ENCODE data around the gene MISP3. TPM values are rescaled to one million over a fixed set of nuclear protein-coding genes. Genes with fewer than 3 reads are reported as not detected.

The MISP3 gene
- total RNA-seq, 2 experiments from 2014 or later: 0.39 to 0.49 TPM

DNA sequence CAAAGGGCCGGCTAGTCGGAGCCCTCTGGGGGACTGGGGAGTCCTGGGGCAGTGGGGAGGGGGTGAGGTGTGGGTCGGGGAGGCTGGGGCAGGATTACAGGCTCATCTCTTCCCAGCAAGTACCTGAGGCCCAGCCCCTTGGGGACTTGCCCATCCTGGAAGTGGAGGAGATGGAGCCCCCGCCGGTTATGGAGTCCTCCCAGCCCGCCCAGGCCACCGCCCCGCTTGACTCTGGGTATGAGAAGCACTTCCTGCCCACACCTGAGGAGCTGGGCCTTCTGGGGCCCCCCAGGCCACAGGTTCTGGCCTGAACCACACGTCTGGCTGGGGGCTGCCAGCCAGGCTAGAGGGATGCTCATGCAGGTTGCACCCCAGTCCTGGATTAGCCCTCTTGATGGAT lies 20.6 kb upstream of the MISP3 start:
- Histone ChIP-seq H3K9me3 (ENCODE audit: control insufficient read depth in 1 of 2, insufficient read depth in 1 of 2, low read length in 2 of 2) (peaks cover 0 to 14% of the 10 kb centered on the region in 2 experiments), H3K4me3 (ENCODE audit: low read length) (no peak overlapping the region), H3K27me3 (ENCODE audit: control insufficient read depth in 1 of 2, insufficient read depth in 2 of 2, low read length in 2 of 2) (no peaks in the 10 kb centered on the region), H3K4me1 (ENCODE audit: insufficient read depth, low read length) (peaks cover 8% of the 10 kb centered on the region), H3K27ac (ENCODE audit: low read depth in 1 of 2, low read length in 2 of 2) (no peak overlapping the region), H3K36me3 (ENCODE audit: insufficient read depth, low read length) (peaks cover 49% of the 10 kb centered on the region)
- Mint-ChIP-seq H3K4me3 (no peak overlapping the region), H3K4me1 (ENCODE audit: low read depth) (peaks cover 16% of the 10 kb centered on the region), H3K27me3 (no peaks in the 10 kb centered on the region), H3K9me3 (no peaks in the 10 kb centered on the region), H3K27ac (peak overlapping the region; percentile 27), H3K36me3 (ENCODE audit: low read depth) (peaks cover 63% of the 10 kb centered on the region)
- DNase-seq (no peak), ATAC-seq (ENCODE audit: poor library complexity) (no peak)
- ChIA-PET POLR2A (interaction anchor here (1.2 kb wide), 1 partner anchor 85 kb away, joined by 4 read pairs; the partner anchor contains the start of gene ASF1B), CTCF (interaction anchor here (1.4 kb wide), 1 partner anchor 28 kb away, joined by 3 read pairs; no protein-coding TSS in a partner anchor)
- TF ChIP-seq CTCF (IDR thresholded peaks at IDR 0.05): no peak
- intact Hi-C loops (cut with DNase I, micrococcal nuclease): no loop called here

- POLR2A ChIA-PET: interaction anchor here (0.8 to 1.2 kb wide), 4 partner anchors 20 to 171 kb away, joined by 3 to 4 read pairs (median 4); partner anchors contain the start of genes ASF1B and IL27RA
These were observed 20.1 kb upstream of the MISP3 start for GRCh38 chr19:14052470-14052869.

GRCh38 chr19:14053032-14053431 lies 19.6 kb upstream of the MISP3 start:
- Histone ChIP-seq H3K27me3 (ENCODE audit: control insufficient read depth in 1 of 2, insufficient read depth in 2 of 2, low read length in 2 of 2) (peaks cover 3 to 4% of the 10 kb centered on the region in 2 experiments), H3K9me3 (ENCODE audit: control insufficient read depth in 1 of 2, insufficient read depth in 1 of 2, low read length in 2 of 2) (peaks cover 0 to 14% of the 10 kb centered on the region in 2 experiments), H3K4me1 (ENCODE audit: insufficient read depth, low read length) (peaks cover 17% of the 10 kb centered on the region), H3K27ac (ENCODE audit: low read depth in 1 of 2, low read length in 2 of 2) (no peak overlapping the region), H3K36me3 (ENCODE audit: insufficient read depth, low read length) (peaks cover 45% of the 10 kb centered on the region), H3K4me3 (ENCODE audit: low read length) (no peak overlapping the region)
- ATAC-seq (ENCODE audit: poor library complexity) (no peak), DNase-seq (no peak)
- Mint-ChIP-seq H3K9me3 (no peaks in the 10 kb centered on the region), H3K4me1 (ENCODE audit: low read depth) (peaks cover 16% of the 10 kb centered on the region), H3K36me3 (ENCODE audit: low read depth) (peaks cover 57% of the 10 kb centered on the region), H3K27me3 (peaks cover 5% of the 10 kb centered on the region), H3K4me3 (no peak overlapping the region), H3K27ac (peak overlapping the region; percentile 27)
- ChIA-PET POLR2A (interaction anchor here (0.8 to 1.2 kb wide), 5 partner anchors 21 to 171 kb away, joined by 3 to 4 read pairs (median 4); partner anchors contain the start of genes ASF1B and IL27RA), CTCF (interaction anchor here (0.8 to 1.4 kb wide), 3 partner anchors 19 to 93 kb away, joined by 3 to 4 read pairs (median 3); no protein-coding TSS in a partner anchor)
- no peak for TF ChIP-seq CTCF (IDR thresholded peaks at IDR 0.05)
- intact Hi-C loops (cut with DNase I, micrococcal nuclease): no loop called here

More at GRCh38 chr19:14052470-14052869, 20.1 kb upstream of the MISP3 start:
- H3K9me3 Mint-ChIP-seq: no peaks in the 10 kb centered on the region
- peaks cover 0 to 14% of the 10 kb centered on the region in 2 experiments for H3K9me3 ChIP-seq (ENCODE audit: control insufficient read depth in 1 of 2, insufficient read depth in 1 of 2, low read length in 2 of 2)
- CTCF ChIA-PET: interaction anchor here (0.8 to 1.4 kb wide), 2 partner anchors 19 to 27 kb away, joined by 3 to 4 read pairs; no protein-coding TSS in a partner anchor
- H3K4me1 Mint-ChIP-seq (ENCODE audit: low read depth): peaks cover 16% of the 10 kb centered on the region
- H3K27ac ChIP-seq (ENCODE audit: low read depth in 1 of 2, low read length in 2 of 2): no peak overlapping the region
- no peak overlapping the region for H3K4me3 ChIP-seq (ENCODE audit: low read length)
- no peak for ATAC-seq (ENCODE audit: poor library complexity)
- no peak for DNase-seq
- peaks cover 12% of the 10 kb centered on the region for H3K4me1 ChIP-seq (ENCODE audit: insufficient read depth, low read length)
- H3K4me3 Mint-ChIP-seq: no peak overlapping the region
- H3K27me3 Mint-ChIP-seq: no peaks in the 10 kb centered on the region
- H3K36me3 Mint-ChIP-seq (ENCODE audit: low read depth): peaks cover 58% of the 10 kb centered on the region
- no peaks in the 10 kb centered on the region for H3K27me3 ChIP-seq (ENCODE audit: control insufficient read depth in 1 of 2, insufficient read depth in 2 of 2, low read length in 2 of 2)
- H3K27ac Mint-ChIP-seq: peak overlapping the region; percentile 27
- intact Hi-C loops (cut with DNase I, micrococcal nuclease): no loop called here
- H3K36me3 ChIP-seq (ENCODE audit: insufficient read depth, low read length): peaks cover 47% of the 10 kb centered on the region
- TF ChIP-seq CTCF (IDR thresholded peaks at IDR 0.05): no peak

Measured in CD4-positive, alpha-beta T cell (primary cell).